ENCODE data around the gene REXO4. TPM values are rescaled to one million over a fixed set of nuclear protein-coding genes. Genes with fewer than 3 reads are reported as not detected.
A peak's percentile ranks its signal among the peaks of the same experiment; 100 is the strongest.

Gene REXO4
- total and polyA plus RNA-seq, 2 of the 8 experiments (the other 6 are each of a cell fraction or from before 2014, with no cell fraction given): 19.1 to 38.3 TPM

- Histone ChIP-seq H3K4me1 (replicated peaks in 1 of 4; ENCODE audit: control insufficient read depth in 3 of 4, insufficient read depth in 4 of 4, low read length in 3 of 4) (no peaks in the 10 kb centered on the region), H4K5ac (ENCODE audit: insufficient read length, low read depth, low read length) (no peak overlapping the region), H3K18ac (ENCODE audit: extremely low read depth, low read length) (no peak overlapping the region), H3K4ac (replicated peaks; ENCODE audit: insufficient read length, low read depth, low read length) (no peak overlapping the region), H3K14ac (ENCODE audit: insufficient read length) (no peak overlapping the region), H2BK120ac (replicated peaks; ENCODE audit: low read depth, low read length) (no peak overlapping the region), H3K56ac (replicated peaks; ENCODE audit: insufficient read length, low read depth, low read length) (peak overlapping the region; percentile 32), H2BK5ac (ENCODE audit: low read depth, low read length) (no peak overlapping the region), H3K4me2 (ENCODE audit: insufficient read depth in 1 of 2, low read depth in 2 of 2, low read length in 2 of 2) (no peak overlapping the region), H3K23ac (ENCODE audit: insufficient read length) (no peak overlapping the region), H2BK12ac (ENCODE audit: low read depth, low read length) (no peak overlapping the region), H3K27ac (ENCODE audit: low read depth, low read length) (no peak overlapping the region), H3K4me3 (ENCODE audit: extremely low read depth in 1 of 4, insufficient read depth in 2 of 4, low read depth in 3 of 4, low read length in 4 of 4) (no peak overlapping the region), H4K91ac (replicated peaks; ENCODE audit: insufficient read length, low read length) (no peak overlapping the region), H3K79me1 (ENCODE audit: low read depth, low read length) (no peaks in the 10 kb centered on the region), H2BK15ac (ENCODE audit: low read length) (no peak overlapping the region), H2BK20ac (ENCODE audit: low read length) (no peak overlapping the region), H4K20me1 (replicated peaks in 1 of 2; ENCODE audit: control insufficient read depth in 1 of 2, insufficient read depth in 2 of 2, low read length in 2 of 2) (peaks cover 0 to 2% of the 10 kb centered on the region in 2 experiments), H2AK5ac (ENCODE audit: low read depth, low read length) (no peak overlapping the region), H4K8ac (ENCODE audit: extremely low read depth, insufficient read depth, low read length) (no peak overlapping the region), H2AFZ (ENCODE audit: low read length) (no peak overlapping the region), H3K27me3 (replicated peaks in 1 of 4; ENCODE audit: control insufficient read depth in 3 of 4, extremely low read depth in 1 of 4, insufficient read depth in 3 of 4, low read length in 3 of 4) (no peaks in the 10 kb centered on the region; a peak in 3 of 7 replicates), H3K23me2 (ENCODE audit: low read depth, low read length) (peaks cover 12% of the 10 kb centered on the region; the same call in 1 of the 2 replicates), H3K36me3 (ENCODE audit: control insufficient read depth in 2 of 4, insufficient read depth in 4 of 4, low read length in 3 of 4) (no peaks in the 10 kb centered on the region), H3K9me3 (ENCODE audit: insufficient read depth in 2 of 2, low read depth in 1 of 2, low read length in 1 of 2) (peaks cover 4% of the 10 kb centered on the region in 2 experiments; a peak in 1 of 4 replicates), H3K79me2 (ENCODE audit: control insufficient read depth in 1 of 2, insufficient read depth in 2 of 2, low read length in 2 of 2) (no peaks in the 10 kb centered on the region), H3K9ac (replicated peaks in 1 of 4; ENCODE audit: extremely low read depth in 1 of 4, low read depth in 3 of 4, low read length in 3 of 4) (no peak overlapping the region)
- FAIRE-seq: no peak
- CTCF ChIA-PET (ENCODE audit: partially characterized antibody): interaction anchor here (1.7 to 5.7 kb wide), 3 partner anchors 8 to 51 kb away, joined by 5 to 52 read pairs (median 15); no protein-coding TSS in a partner anchor
- 100% methylated on average over 3 of the region's 3 CpGs; no CpG with 5 or more reads in 1 of the 2 experiments for WGBS, 2 experiments (ENCODE audit: extremely low coverage in 1 of 2, insufficient coverage in 1 of 2, insufficient read length in 1 of 2, insufficient replicate concordance in 2 of 2, low coverage in 1 of 2, low lambda C conversion rate in 2 of 2, missing lambda C conversion rate in 1 of 2)
- TF ChIP-seq SAP30 (IDR thresholded peaks at IDR 0.05; ENCODE audit: insufficient read depth, insufficient replicate concordance, low read length) (no peak), FOSL1 (IDR thresholded peaks at IDR 0.05; ENCODE audit: insufficient read depth, low read depth, low read length) (no peak), RBBP5 (IDR thresholded peaks at IDR 0.05; ENCODE audit: borderline replicate concordance, low read depth, low read length) (no peak), KDM4A (IDR thresholded peaks at IDR 0.05; ENCODE audit: low read depth, low read length, severe bottlenecking) (no peak), NRF1 (IDR thresholded peaks at IDR 0.05; ENCODE audit: low read depth, low read length) (no peak), CTBP2 (IDR thresholded peaks at IDR 0.05; ENCODE audit: borderline replicate concordance, insufficient read depth, insufficient read length, low read length) (no peak)
- POLR2A ChIA-PET (ENCODE audit: partially characterized antibody): interaction anchor here (1.3 kb wide), 1 partner anchor 11 kb away, joined by 4 read pairs; no protein-coding TSS in a partner anchor
- DNase-seq (ENCODE audit: low read depth in 1 of 2, low spot score in 2 of 2): no peak
These were observed 24.4 kb downstream of the REXO4 start for GRCh38 chr9:133393399-133393798.

All from H1 (cell line).